Stimulated activated CD8-positive, alpha-beta memory T cell treated with anti-CD3 and anti-CD28 coated beads, Interleukin-4, amount 100 ng/mL, for 1 hour (primary cell): ENCODE measurements around the gene MYRIP.
"Not testable (repeated sequence)": the region's sequence is repeated elsewhere in the genome, so short reads cannot be mapped to it uniquely, and the experiment has no call there.

Experiments
- DNase-seq, 2 donors: peaks; one replicate each; pipeline ENCODE4 v3.0.0-alpha.2; 2020; ENCODE audit warnings: low read depth in 2 of 2, low spot score in 1 of 2

MYRIP gene

DNA sequence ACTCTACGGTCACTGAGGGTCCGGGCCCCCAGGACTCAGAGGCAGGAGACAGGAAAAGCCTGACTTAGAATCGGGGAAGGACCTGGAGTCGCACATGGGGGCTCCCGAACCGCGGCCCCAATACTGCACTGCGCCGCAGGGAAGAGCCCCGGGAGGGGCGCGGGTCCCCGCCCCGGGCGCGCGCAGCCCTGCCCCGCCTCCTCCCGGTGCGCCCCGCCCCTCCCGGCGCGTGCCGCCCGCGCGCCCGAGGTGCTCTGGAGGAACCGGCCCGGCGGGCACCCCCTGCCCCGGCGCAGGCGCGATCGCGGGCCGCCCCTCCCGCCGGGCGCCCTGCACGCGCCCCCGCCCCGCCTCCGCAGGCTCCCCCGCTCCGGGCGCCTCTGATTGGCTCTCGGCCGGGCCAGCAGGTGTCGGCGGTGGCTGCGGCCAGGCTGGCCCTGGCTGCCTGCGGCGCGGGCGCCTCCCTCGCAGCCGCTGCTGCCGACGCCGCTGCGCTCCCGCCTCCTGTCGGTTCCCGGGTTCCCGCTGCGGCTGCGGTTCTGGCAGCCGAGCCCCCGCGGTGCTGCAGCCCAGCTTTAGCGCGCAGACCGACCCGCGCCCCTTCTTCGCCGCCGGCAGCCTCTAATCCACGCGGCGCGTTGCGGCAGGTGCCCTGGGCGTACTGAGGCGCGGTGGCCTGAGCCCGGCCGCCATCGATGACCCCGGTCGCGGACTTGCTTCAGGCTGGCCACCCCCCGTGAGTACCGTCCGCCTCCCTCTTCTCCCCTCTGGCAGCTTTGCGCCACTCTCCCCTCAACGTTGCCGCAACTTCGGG is at the start of gene MYRIP:
Gene MYRIP (plus strand): TSS at position 429 of the 814 bp plus-strand sequence. CDS start 91,208 bp downstream, outside the sequence.
- DNase-seq, result no peak

DNA sequence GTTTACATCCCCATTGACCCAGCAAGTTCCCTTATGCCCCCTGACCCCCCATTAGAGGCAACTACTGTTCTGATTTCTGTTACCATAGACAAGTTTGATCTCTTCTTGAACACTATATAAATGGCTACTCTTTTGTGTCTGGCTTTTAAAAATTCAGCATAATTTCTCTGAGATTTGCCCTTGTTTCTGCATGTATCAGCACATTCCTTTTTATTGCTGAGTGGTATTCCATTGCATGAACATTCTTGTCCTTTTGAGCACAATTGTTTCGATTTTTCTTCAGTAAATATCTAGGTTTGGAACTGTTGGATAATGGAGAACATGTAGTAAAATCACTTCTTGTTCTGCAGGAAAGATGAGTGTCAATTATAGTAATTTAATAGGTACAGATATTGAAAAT is 49.1 kb upstream of the MYRIP start:
- no peak for DNase-seq

DNA sequence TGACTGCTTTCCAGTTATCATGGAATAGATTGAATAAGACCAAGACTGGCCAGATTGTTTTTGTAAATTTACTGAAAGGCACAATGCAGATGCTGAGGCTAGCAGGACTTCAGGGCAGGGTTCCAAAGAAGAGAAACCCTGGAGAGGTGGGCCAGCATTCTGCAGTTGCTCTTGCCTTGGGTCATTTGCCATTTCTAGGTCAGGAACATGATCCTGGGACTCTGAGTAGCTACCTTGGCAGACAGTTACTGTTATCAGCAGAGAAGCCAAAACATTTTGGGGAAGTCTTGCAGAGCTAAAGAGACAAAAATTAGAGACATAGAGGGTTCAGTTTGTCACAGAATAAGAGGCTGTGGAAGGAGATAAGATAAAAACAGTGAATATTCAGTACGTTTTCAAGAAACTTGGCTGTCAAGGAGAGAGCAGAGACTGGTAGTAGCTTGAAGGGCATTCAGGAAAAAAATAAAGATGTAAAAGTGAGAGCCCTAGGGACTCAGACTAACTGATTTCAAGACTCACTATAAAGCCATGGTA is 46.8 kb upstream of the MYRIP start:
- no peak for DNase-seq

DNA sequence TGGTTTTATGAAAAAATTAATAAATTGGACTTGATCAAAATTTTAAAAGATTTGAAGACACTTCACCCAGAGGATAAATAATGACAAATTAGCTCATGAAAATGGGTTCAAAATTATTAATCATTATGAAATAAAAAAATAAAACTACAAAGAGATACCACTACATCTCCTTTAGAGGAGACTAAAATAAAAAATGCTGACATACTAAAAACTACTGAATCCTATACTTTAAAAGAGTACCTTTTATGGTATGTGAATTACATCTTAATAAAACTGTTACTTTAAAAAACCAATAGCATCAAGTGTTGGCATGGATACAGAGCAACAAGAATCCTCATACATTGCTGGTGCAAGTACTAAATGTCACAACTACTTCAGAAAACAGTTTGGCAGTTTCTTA is 46.0 kb upstream of the MYRIP start:
- DNase-seq, result no peak

DNA sequence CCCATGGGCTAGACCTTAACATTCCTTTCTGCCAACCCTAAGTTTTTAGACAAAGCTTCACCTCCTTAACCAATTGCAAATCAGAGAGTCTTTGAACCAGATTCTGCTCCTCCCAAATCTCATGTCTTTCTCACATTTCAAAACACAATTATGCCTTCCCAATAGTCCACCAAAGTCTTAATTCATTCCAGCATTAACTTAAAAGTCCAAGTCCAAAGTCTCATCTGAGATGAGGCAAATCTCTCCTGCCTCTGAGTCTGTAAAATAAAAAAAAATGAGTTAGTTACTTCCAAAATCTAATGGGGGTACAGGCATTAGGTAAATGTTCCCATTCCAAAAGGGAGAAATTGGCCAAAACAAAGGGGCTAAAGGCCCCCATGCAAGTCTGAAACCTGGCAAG is 43.8 kb upstream of the MYRIP start:
- DNase-seq, result no peak

DNA sequence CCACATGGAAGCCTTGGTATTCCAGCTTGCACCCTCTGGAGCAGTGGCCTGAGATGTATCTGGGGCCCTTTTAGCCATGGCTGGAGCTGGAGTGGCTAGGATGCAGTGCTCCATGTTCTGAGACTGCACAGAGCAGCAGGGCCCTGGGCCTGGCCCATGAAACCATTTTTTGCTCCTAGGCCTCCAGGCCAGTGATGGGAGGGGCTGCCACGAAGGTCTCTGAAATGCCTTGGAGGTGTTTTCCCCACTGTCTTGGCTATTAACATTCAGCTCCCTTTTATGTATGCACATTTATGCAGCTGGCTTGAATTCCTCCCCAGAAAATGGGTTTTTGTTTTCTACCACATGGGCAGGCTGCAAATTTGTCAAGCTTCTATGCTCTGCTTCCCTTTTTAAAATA is 43.0 kb upstream of the MYRIP start:
- no peak for DNase-seq

DNA sequence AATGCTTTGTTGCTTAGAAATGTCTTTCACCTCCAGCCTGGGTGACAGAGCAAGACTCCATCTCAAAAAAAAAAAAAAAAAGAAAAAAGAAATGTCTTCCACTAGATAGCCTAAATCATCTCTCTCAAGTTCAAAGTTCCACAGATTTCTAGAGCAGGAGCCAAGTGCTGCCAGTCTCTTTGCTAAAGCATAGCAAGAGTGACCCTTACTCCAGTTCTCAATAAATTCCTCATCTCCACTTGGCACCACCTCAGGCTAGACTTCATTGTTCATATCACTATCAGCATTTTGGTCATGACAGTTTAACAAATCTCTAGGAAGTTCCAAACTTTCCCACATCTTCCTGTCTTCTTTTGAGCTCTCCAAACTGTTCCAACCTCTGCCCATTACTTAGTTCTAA is 42.5 kb upstream of the MYRIP start:
- not testable (repeated sequence) for DNase-seq

DNA sequence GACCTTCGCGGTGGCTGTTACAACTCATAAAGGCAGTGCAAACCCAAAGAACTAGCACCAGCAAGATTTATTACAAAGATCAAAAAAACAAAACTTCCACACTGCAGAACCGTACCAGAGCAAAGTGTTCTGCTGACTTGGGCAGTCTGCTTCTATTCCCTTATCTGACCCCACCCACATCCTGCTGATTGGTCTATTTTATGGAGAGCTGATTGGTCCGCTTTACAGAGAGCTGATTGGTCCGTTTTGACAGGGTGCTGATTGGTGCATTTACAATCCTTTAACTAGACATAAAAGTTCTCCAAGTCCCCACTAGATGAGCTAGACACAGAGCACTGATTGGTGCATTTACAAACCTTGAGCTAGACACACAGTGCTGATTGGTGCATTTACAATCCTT is 31.2 kb upstream of the MYRIP start:
- DNase-seq, result not testable (repeated sequence)

DNA sequence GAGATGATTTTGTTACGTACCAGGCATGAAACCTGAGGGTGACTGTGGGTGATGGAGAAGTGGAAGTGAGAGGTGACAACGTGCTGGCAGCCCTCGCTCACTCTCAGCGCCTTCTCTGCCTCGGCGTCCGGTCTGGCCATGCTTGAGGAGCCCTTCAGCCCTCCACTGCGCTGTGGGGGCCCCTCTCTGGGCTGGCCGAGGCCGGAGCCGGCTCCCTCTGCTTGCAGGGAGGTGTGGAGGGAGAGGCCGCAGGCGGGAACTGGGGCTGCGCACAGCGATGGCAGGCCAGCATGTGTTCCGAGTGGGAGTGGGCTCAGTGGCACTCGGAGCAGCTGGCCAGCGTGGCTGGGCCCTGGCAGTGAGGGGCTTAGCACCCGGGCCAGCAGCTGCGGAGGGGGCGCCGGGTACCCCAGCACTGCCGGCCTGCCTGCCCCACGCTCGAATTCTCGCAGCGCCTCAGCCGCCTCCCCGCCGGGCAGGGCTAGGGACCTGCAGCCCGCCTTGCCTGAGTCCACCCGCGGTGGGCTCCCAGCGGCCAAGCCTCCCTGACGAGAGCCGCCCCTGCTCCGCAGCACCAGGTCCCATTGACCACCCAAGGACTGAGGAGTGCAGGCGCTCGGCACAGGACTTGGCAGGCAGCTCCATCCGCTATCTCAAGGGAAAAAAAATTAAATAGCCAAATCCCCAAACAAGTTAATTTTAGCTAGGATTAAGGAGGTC is 29.7 kb upstream of the MYRIP start:
- DNase-seq, result no peak

DNA sequence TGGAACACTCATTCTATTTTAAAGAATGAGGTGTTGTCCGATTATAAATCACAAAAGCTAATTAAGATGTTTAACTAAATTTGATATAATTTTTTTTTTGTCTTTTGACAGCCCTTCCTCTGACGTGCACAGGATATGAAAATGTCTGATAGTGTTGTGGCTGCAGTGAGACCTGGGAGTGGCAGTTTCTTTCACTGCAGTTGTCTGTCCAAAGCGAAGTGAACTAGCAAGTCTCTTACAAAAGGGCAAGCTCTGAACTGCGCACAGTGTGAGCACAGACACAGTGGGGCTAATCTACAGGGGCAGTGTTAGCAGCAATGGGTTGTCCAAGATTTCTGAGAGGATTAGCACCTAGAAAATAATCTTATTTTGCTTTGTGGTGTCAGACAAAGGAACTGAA is 29.1 kb upstream of the MYRIP start:
- no peak for DNase-seq

DNA sequence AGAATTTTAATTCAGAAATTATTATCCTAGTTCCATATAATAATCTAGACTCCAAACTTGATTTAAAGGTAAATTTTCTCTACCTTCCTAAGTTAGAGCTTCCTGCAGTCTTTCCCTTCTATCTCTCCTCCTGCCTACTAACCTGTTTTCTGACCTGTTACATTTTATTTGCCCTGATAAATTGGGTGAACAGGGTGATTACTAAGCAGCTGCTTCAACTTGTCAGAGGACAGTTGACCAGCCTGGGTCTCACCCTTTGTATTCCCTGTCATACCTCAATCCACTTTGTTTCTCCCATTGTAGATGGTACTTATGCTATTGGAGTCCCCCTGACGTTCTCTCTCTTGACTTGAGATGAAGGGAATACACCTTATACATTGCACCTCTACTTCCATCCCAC is 28.4 kb upstream of the MYRIP start:
- DNase-seq, result no peak

DNA sequence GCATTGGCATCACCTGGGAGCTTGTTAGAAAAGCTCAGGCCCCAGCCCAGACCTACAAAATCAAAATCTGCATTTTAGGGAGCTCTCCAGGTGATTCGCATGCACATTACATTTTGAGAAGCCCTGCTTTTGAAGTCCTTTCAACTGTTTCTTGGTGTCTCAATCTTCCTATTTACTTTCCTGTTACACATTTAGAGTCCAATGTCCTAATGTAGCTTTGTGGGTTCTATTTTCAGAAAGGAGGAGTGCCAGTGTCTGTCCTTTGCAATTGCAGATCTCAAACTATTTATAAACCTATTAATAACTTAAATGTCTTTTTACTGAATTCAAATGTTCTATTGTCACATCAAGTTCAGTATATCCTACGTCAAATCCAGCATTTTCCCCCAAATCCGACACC is 27.8 kb upstream of the MYRIP start:
- no peak for DNase-seq

DNA sequence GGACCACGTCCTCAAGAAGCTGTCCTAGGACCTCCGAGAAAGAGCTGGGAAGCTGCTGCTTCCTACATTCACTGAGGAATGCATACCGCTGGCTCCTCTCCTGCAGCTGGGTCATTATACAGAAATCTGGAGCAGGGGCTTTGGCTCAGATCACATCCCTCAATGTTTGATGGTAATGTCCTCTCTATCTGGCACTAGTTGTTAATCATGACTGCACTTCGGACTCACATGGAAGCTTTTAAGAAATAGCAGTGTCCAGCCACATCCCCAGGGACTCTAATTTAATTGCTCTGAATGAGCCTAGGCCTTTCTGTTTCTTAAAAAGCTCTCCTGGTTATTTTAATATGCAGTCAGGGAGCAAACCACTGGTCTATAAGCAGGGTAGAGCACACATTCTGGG is 25.7 kb upstream of the MYRIP start:
- no peak for DNase-seq

DNA sequence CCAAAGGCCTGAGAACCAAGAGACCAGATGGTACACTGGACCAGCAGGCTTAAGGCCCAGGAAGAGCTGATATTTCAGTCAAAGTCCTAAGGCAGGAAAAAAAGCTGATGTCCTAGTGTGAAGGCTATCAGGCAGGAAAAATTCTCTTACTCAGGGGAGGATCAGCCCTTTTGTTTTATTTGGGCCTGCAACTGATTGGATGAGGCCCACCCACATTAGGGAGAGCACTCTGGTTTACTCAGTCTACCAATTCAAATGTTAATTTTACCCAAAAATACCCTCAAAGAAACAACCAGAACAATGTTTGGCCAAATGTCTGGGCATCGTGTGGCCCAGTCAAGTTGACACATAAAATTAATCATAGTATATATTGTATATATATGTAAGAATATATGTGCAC is 24.5 kb upstream of the MYRIP start:
- DNase-seq, result no peak

DNA sequence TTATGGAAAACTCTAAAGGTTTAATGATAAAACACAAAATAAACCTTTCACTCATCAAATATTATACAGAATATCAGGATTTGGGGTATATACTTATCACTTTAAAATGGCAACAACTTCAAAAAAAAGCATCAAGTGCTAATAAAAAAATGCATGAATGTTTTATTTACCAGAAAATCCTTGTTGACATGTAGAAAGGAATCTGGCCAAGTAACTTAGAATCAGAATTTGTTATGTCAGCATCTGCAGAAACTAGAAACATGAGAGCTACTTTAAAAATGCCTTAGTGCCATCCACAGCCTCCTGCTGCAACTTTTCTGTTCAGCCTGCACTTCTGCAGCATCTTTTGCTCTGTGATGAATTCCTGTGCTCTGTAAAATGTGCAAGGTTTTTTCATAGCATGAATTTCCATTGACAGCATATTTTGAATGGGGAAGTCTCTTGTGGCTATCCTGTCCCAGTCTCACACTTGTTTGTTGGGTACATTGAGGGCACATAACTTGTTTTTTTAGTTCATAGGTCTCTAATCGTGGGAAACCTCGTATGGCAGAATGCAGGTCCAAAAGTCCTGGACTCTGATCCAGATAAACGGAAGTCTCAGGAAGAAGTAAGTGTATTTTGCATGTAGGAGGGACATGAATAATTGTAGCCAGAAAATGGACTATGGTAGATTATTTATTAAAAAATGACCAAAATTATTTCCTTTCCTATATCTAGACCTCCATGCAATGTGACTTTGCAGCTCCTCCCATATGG is 21.1 kb upstream of the MYRIP start:
- DNase-seq, result no peak

DNA sequence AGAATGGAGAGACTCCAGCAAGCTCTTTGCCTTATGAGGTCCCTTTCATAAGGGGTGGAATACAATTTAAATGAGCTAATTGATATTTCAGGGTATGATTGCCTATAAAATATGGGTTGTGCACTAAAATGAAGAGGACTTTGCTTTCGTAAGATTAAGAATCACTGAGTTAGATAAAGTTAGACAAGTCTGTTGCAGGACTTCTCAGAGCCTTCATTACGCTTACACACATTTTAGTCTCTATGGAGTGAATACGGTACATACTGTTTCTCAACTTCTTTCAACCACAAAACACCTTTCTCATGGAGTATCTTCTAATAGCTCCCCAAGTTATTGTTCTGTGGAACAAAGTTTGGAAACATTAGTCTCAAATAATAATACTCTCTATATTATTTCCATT is 17.8 kb upstream of the MYRIP start:
- DNase-seq, result no peak

DNA sequence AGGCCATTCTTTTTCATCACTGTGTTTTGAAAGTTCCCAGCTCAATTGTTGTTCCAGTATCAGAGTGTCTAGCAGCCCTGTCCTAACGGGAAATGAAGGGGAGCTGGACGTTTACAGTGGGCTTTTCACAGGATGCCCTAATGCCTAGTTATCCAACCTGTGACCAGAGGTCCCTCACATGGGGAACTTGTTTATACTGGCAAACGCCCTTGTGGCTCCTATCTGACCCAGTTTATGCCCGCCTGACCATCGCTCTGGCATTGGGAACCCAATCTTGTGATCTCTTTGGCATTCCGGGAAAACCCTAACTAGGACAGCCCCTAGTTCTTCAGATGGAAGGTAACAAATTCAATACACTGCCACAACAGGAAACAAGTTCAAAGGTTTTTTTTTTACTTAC is 14.5 kb upstream of the MYRIP start:
- no peak for DNase-seq

DNA sequence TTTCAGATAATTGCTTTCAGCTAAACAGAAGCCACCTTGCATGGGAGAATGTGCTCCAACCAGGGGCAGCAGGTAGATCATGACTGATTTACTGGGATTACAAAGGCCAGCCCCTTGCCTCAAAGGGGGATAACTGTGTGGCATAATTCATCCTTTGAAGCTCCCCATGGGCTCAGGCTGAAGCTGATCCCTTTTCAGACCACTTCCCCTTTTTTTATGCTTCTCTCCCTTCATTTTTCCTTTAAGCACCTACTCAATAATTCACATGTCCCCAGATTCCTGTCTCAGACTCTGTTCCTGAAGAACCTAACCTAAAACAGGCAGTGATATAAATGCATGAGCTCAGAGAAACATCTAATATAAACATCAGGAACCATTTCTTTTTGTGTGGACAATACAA is 8.2 kb upstream of the MYRIP start:
- no peak for DNase-seq

DNA sequence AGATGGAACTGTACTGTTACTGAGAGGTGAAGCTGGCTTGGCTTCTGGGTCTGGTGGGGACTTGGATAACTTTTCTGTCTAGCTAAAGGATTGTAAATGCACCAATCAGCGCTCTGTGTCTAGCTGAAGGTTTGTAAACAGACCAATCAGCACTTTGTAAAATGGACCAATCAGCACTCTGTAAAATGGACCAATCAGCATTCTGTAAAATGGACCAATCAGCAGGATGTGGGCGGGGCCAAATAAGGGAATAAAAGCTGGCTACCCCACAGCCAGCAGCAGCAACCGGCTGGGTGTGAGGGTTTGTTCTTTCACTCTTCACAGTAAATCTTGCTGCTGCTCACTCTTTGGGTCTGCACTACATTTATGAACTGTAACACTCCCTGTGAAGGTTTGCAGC is 6.9 kb upstream of the MYRIP start:
- DNase-seq, result not testable (repeated sequence)

DNA sequence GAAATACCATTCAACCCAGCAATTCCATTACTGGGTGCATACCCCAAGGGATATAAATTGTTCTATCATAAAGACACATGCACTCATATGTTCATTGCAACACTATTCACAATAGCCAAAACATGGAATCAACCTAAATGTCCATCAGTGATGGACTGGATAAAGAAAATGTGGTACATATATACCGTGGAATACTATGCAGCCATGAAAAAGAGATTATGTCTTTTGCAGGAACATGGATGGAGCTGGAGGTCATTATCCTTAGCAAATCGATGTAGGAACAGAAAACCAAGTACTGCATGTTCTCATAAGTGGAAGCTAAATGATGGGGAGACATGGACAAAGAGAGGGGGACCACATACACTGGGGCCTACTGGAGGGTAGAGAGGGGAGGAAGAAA is 5.5 kb upstream of the MYRIP start:
- DNase-seq, result no peak

DNA sequence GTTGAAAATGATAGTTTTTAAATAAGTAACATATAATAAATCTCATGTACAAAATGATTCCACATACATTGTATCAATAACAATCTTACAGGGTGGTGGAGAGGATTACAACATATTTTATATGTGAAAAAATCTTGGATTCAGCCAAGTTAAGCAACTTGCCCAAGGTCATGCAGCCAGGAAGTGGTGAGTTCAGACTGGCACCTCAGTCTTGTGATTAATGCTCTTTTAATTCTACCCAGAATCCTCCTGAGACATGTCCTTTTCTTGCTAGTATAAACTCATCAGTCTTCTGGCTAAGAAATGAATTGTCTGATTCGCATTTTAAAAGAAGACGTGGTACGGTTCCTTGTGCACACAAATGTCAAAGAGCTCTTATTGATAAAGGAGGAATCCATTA is 4.5 kb upstream of the MYRIP start:
- no peak for DNase-seq

DNA sequence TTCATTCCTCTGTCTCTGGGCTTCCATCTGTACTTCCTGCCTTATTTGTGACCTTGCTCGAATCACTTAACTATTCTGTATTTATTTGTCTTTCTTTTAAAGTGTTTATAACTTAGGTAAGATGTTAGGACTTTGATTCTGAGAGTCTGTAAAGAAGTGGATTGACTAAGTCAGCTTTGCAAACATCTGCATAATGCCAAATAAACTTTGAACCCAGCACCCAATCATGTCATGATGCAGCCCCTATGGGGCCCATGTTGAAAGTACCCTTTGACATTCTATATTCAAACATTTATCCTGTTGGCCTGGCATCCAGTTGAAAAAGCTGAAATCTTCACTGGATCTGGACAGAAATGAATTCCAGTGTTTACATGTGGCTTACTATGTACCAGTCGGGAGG is 3.8 kb upstream of the MYRIP start:
- DNase-seq, result no peak
